HG03095 (cell line): ENCODE data around the gene PSMD4.
"Not testable (repeated sequence)": the region's sequence is repeated elsewhere in the genome, so short reads cannot be mapped to it uniquely, and the experiment has no call there.

Source experiments
- ATAC-seq: cut with Tn5 transposase; IDR thresholded peaks from one replicate; pipeline ENCODE4 v1.9.1; 2021; ENCODE audit warnings: moderate library complexity; ENCODE audit not compliant: unreplicated experiment

PSMD4 gene

GRCh38 chr1:151254217-151255213 lies at the start of gene PSMD4:
TSS of gene PSMD4 (plus strand) at chr1:151254734. CDS start at chr1:151254783, 49 bp downstream.
- ATAC-seq = peak; percentile 88

DNA sequence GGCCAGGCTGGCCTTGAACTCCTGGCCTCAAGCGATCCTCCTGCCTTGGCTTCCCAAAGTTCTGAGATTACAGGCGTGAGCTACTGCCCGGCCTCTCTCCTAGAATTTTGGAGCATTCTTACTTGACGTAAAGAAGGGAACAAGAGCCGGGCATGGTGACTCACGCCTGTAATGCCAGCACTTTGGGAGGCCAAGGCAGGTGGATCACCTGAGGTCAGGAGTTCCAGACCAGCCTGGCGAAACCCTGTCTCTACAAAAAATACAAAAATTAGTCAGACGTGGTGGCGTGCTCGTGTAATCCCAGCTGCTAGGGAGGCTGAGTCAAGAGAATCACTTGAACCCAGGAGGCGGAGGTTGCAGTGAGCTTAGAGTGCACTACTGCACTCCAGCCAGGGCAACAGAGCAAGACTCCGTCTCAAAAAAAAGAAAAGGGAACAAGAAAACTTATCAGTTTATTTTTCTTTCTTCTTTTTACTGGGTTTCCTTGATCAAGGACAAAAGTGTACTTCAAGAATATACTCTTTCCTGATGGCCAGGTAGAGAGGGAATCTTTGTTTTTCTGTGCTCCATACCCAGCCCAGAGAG lies 49.1 kb upstream of the PSMD4 start:
- ATAC-seq = not testable (repeated sequence)

DNA sequence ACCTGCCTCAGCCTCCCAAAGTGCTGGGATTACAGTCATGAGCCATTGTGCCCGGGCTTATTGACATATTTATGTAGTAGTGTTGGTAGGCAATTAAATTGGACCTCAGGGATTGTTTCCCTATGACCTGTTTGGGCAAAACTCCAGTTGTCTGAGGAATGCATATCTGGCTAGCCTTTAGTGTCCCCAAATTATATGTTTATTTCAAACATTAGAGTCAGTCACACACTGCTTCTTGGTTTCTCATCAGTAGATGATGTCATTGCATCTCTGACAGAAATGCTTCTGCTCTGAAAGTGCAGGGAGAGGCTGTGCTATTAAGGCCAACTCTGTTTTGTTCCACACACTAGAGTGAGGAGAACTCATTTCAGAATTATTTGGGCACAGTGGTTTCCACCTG lies 43.7 kb upstream of the PSMD4 start:
- ATAC-seq = no peak

GRCh38 chr1:151211972-151212705 lies 42.4 kb upstream of the PSMD4 start:
- ATAC-seq = no peak

DNA sequence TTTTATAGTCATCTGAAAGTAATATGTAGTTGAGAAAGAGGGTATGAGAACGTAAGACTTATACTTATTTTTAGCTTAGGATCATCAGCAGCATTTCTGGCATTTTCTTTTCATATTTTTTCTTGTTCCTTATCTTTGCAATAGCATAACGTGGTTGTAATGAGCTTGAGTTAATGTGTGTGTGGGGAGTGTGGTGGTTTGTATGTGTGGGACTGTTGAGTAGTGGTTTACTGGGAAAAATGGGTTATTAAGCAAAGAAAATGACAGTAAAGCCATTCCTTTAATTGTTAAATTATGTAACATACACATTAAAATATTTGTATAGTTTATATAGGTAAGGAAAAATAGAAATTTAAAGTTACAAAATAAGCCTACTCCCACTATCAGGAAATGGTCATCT lies 41.0 kb upstream of the PSMD4 start:
- ATAC-seq = no peak

DNA sequence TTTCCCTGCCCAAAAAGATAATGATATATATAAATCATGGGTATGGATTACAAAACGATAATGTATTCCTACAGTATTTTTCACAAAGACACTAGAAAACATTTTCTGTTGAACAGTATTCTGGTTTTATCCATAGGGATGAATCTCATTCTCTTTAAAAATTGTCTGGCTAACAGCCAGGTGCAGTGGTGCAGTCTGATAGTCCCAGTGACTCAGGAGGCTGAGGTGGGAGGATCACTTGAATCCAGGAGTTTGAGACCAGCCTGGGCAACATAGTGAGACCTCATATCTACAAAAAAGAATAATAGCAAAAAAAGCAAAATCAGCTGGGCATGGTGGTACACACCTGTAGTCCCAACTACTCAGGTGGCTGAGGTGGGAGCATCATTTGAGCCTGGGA lies 32.9 kb upstream of the PSMD4 start:
- no peak for ATAC-seq

DNA sequence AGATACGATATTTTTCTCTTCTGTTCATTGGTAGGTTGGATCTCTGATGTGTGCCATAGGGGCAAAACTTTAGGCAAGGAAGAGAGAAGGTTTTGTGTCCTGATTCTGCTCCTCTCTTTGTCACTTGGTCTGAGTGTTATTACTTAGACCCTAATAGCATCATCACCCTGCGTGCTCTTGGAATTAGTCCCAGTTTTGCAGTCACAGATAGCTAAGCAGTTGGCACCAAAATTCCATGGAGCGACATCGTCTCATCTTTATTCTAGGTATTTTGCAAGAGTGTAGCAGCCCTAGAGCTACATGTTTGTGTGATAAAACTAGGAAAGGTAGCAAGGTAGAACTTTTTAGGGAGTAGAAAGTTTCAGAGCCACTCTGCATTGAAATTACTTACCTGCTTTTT lies 32.4 kb upstream of the PSMD4 start:
- ATAC-seq = no peak

- no peak for ATAC-seq
These were observed 19.3 kb upstream of the PSMD4 start for GRCh38 chr1:151235235-151235634.

GRCh38 chr1:151237678-151238466 lies 16.7 kb upstream of the PSMD4 start:
- ATAC-seq = no peak

DNA sequence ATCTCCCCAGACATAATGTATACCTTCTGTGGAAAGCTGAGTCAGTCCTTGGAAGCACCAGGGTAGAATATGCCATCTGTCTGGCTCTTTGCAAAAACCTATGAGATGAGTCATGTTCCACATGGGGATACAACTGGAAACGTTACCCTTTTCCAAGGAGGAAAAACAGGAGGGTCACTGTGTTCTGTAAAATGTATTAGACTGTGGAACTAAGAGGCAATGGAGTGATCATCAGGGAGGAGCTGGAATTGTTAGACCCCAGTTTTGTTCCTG lies 16.1 kb upstream of the PSMD4 start:
- no peak for ATAC-seq

DNA sequence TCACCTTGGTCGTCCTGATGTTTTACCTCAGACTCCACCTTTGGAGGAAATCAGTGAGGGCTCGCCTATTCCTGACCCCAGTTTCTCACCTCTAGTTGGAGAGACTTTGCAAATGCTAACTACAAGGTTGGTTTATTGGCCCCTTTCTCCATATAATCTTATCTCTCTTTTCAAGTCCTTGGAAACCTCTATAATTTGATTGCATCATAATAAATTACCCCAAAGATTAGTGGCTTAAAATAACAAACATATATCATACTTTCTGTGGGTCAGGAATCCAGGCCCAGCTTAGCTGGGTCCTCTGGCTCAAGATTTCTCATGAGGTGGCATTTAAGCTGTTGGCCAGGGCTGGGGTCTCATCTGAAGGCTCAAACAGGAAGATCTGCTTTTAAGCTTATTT lies 12.1 kb upstream of the PSMD4 start:
- no peak for ATAC-seq

DNA sequence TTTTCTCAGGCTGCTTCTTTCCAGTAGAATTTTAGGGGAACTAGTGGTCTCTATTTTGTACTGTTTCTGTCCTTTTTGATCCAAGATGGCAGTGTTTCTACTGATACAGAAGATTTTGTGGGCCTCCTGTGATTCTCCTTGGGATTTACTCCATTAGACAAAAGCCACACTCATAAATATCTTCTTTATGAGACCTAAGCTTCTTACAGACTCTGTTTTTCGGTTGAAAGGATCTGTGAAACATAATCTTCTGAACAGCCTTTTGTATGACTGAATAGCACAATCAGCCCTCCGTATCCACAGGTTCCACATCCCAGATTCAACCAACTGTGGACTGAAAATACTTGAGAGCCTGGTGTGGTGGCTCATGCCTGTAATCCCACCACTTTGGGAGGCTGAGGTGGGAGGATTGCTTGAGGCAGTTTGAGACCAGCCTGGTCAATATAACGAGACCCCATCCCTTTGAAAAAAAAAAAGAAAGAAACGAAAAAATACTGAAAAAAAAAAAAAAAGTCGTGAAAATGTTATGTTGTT lies 10.8 kb upstream of the PSMD4 start:
- ATAC-seq = no peak

DNA sequence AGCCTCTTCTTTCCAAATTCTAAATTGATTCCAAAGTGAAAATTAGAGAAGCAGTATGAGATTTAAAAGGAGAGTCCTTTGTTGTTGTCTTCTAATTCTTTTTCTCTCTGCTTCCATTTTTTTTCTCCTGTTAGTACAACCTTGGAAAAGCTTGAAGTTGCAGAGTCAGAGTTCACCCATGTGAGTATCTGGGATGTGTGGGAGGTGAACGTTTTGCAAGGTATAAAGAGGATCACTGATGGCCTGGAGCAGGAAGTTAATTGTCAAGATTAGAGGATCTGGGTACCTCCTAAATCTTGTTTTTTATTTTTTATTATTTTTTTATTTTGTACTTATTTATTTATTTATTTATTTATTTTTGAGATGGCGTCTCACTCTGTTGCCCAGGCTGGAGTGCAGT lies 7.7 kb upstream of the PSMD4 start:
- no peak for ATAC-seq

- no peak for ATAC-seq
These were observed 2.7 kb upstream of the PSMD4 start for GRCh38 chr1:151251656-151252470.

DNA sequence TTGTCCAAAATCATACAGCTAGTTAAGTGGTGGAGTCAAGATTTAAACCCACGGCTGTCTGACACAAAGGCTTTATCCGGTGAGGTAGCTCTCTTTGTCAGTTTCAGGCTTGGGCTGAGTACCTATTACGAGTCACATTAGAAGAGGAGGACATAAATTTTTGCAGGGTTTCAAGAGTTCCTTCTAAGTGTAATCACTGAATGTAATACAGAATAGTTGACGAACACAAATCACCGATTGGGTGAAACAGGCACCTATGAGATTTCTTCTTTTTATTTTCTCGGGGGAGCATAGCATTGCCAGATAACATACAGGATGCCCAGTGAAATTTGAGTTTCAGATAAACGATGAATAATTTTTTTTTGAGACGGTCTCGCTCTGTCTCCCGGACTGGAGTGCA lies 847 bp downstream of the PSMD4 start:
- ATAC-seq = no peak

- ATAC-seq = no peak
These were observed 4.8 kb downstream of the PSMD4 start for GRCh38 chr1:151259351-151259750.

GRCh38 chr1:151265446-151266236 lies 11.1 kb downstream of the PSMD4 start:
- ATAC-seq = no peak

GRCh38 chr1:151266315-151266714 lies 11.8 kb downstream of the PSMD4 start:
- ATAC-seq = no peak

DNA sequence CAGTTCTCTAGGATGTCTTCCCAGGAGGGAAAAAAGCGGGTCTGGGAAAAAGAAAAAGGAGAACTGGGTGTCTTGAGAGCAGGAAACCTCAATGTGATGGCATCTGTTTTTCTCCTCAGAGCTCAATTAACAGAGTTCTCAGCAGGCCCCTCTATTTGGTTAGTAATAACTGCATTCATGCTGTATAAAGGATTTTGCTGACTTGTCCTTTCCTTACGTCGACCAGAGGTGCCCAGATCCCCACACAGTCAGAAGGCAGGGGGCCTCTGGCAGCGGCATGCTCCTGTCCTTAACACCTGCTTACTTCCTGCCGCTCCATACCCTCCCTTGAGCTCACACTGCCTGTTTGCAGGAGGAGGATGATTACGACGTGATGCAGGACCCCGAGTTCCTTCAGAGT lies 12.3 kb downstream of the PSMD4 start:
- no peak for ATAC-seq
